ENCODE measurements around the gene ATP1A3. TPM values are rescaled to one million over a fixed set of nuclear protein-coding genes. Genes with fewer than 3 reads are reported as not detected.

ATP1A3 gene
- total RNA-seq, 8 experiments from 2014 or later, result 2.4 to 243 (median 117) TPM

GRCh38 chr19:41967054-41967783 is 26.8 kb downstream of the ATP1A3 start:
- Histone ChIP-seq H3K4me1 (replicated peaks in 1 of 2) (no peaks in the 10 kb centered on the region), H3K4me3 (no peak overlapping the region), H3K27ac (no peak overlapping the region)
- in situ Hi-C loops (cut with MboI; ENCODE audit: low pct_unique_long_range_greater_than_20kb in 2 of 9, low sequenced_read_pairs in 9 of 9, unreplicated experiment in 9 of 9), result no loop called here
- 85 to 100% (median 90%) methylated on average over 1 to 8 of the region's 26 CpGs; no CpG with 5 or more reads in 7 of the 10 experiments for WGBS, 10 experiments
- peak in 3 of 8 experiments; percentile 6 to 21 (median 12) for ATAC-seq (replicated peaks in 6 of 8)

- WGBS, 10 experiments, result 47 to 100% (median 75%) methylated on average over 1 to 3 of the region's 5 CpGs; no CpG with 5 or more reads in 6 of the 10 experiments
- H3K4me1 ChIP-seq (replicated peaks in 1 of 2), result no peaks in the 10 kb centered on the region
- H3K27ac ChIP-seq, result no peak overlapping the region
- no peak overlapping the region for H3K4me3 ChIP-seq
- in situ Hi-C loops (cut with MboI; ENCODE audit: low pct_unique_long_range_greater_than_20kb in 2 of 9, low sequenced_read_pairs in 9 of 9, unreplicated experiment in 9 of 9), result no loop called here
- ATAC-seq (replicated peaks in 6 of 8), result no peak
Measured at GRCh38 chr19:41965106-41965505, 28.9 kb downstream of the ATP1A3 start.

GRCh38 chr19:41960973-41961372 is 33.1 kb downstream of the ATP1A3 start:
- no peak for ATAC-seq (replicated peaks in 6 of 8)
- no peak overlapping the region for H3K4me3 ChIP-seq
- H3K27ac ChIP-seq, result no peak overlapping the region
- in situ Hi-C loops (cut with MboI; ENCODE audit: low pct_unique_long_range_greater_than_20kb in 2 of 9, low sequenced_read_pairs in 9 of 9, unreplicated experiment in 9 of 9), result no loop called here
- 60 to 100% (median 100%) methylated on average over 1 to 4 of the region's 5 CpGs; no CpG with 5 or more reads in 2 of the 10 experiments for WGBS, 10 experiments
- peaks cover 5 to 10% of the 10 kb centered on the region in 2 donors for H3K4me1 ChIP-seq (replicated peaks in 1 of 2)

- Histone ChIP-seq H3K4me1 (replicated peaks in 1 of 2) (peaks cover 5 to 10% of the 10 kb centered on the region in 2 donors), H3K27ac (peak within 1 kb of the TSS; percentile 92 to 96), H3K4me3 (peak within 1 kb of the TSS; percentile 71 to 98 (median 92))
- peak; percentile 72 to 87 (median 84) for ATAC-seq (replicated peaks in 6 of 8)
- 0 to 4% (median 1%) methylated on average over 1 to 12 of the region's 46 CpGs; no CpG with 5 or more reads in 7 of the 10 experiments for WGBS, 10 experiments
- in situ Hi-C loops (cut with MboI; ENCODE audit: low pct_unique_long_range_greater_than_20kb in 2 of 9, low sequenced_read_pairs in 9 of 9, unreplicated experiment in 9 of 9), result loop anchor here in 2 of 9 experiments (10.0 kb wide), 2 partner anchors 75 to 85 kb away; partner anchors contain the start of genes ARHGEF1 (in 1 of the 2) and CD79A (in 1 of the 2)
Measured at GRCh38 chr19:41959056-41960053, 34.7 kb downstream of the ATP1A3 start, which contains the start of gene RABAC1. Gene RABAC1 (minus strand): TSS chr19:41959321. CDS start chr19:41959292, 29 bp downstream.

- H3K27ac ChIP-seq, result peak overlapping the region; percentile 92 to 96
- peak; percentile 58 to 77 (median 72) for ATAC-seq (replicated peaks in 6 of 8)
- in situ Hi-C loops (cut with MboI; ENCODE audit: low pct_unique_long_range_greater_than_20kb in 2 of 9, low sequenced_read_pairs in 9 of 9, unreplicated experiment in 9 of 9), result loop anchor here in 2 of 9 experiments (10.0 kb wide), 2 partner anchors 74 to 84 kb away; partner anchors contain the start of genes ARHGEF1 (in 1 of the 2) and CD79A (in 1 of the 2)
- H3K4me1 ChIP-seq (replicated peaks in 1 of 2), result peaks cover 5 to 10% of the 10 kb centered on the region in 2 donors
- peak overlapping the region; percentile 71 to 98 (median 92) for H3K4me3 ChIP-seq
- WGBS, 10 experiments, result 0 to 10% (median 4%) methylated on average over 1 to 19 of the region's 43 CpGs; no CpG with 5 or more reads in 7 of the 10 experiments
Measured at GRCh38 chr19:41958367-41959055, 35.5 kb downstream of the ATP1A3 start.

- Histone ChIP-seq H3K4me1 (replicated peaks in 1 of 2) (peaks cover 5 to 10% of the 10 kb centered on the region in 2 donors), H3K4me3 (peak overlapping the region; percentile 71 to 98 (median 92)), H3K27ac (peak overlapping the region; percentile 92 to 96)
- ATAC-seq (replicated peaks in 6 of 8), result peak; percentile 26 to 63 (median 45)
- in situ Hi-C loops (cut with MboI; ENCODE audit: low pct_unique_long_range_greater_than_20kb in 2 of 9, low sequenced_read_pairs in 9 of 9, unreplicated experiment in 9 of 9), result loop anchor here in 2 of 9 experiments (10.0 kb wide), 2 partner anchors 73 to 83 kb away; partner anchors contain the start of genes ARHGEF1 (in 1 of the 2) and CD79A (in 1 of the 2)
- 0 to 30% (median 14%) methylated on average over 1 to 4 of the region's 10 CpGs; no CpG with 5 or more reads in 2 of the 10 experiments for WGBS, 10 experiments
Measured at GRCh38 chr19:41957838-41958366, 36.1 kb downstream of the ATP1A3 start.

- in situ Hi-C loops (cut with MboI; ENCODE audit: low pct_unique_long_range_greater_than_20kb in 2 of 9, low sequenced_read_pairs in 9 of 9, unreplicated experiment in 9 of 9), result loop anchor here in 2 of 9 experiments (10.0 kb wide), 2 partner anchors 72 to 82 kb away; partner anchors contain the start of genes ARHGEF1 (in 1 of the 2) and CD79A (in 1 of the 2)
Measured at GRCh38 chr19:41957161-41957837, 36.7 kb downstream of the ATP1A3 start.

GRCh38 chr19:41956621-41957020 is 37.4 kb downstream of the ATP1A3 start:
- WGBS, 10 experiments, result 93 to 100% (median 96%) methylated on average over 1 to 5 of the region's 13 CpGs; no CpG with 5 or more reads in 7 of the 10 experiments
- ATAC-seq (replicated peaks in 6 of 8), result no peak
- H3K27ac ChIP-seq, result no peak overlapping the region
- H3K4me3 ChIP-seq, result no peak overlapping the region
- in situ Hi-C loops (cut with MboI; ENCODE audit: low pct_unique_long_range_greater_than_20kb in 2 of 9, low sequenced_read_pairs in 9 of 9, unreplicated experiment in 9 of 9), result loop anchor here in 2 of 9 experiments (10.0 kb wide), 2 partner anchors 72 to 82 kb away; partner anchors contain the start of genes ARHGEF1 (in 1 of the 2) and CD79A (in 1 of the 2)
- H3K4me1 ChIP-seq (replicated peaks in 1 of 2), result peaks cover 5 to 12% of the 10 kb centered on the region in 2 donors

More at GRCh38 chr19:41957161-41957837, 36.7 kb downstream of the ATP1A3 start:
- H3K4me1 ChIP-seq (replicated peaks in 1 of 2), result peaks cover 5 to 10% of the 10 kb centered on the region in 2 donors
- H3K4me3 ChIP-seq, result peak overlapping the region in 2 of 5 donors; percentile 94 to 98
- H3K27ac ChIP-seq, result no peak overlapping the region
- ATAC-seq (replicated peaks in 6 of 8), result no peak
- 61 to 100% (median 88%) methylated on average over 1 to 5 of the region's 11 CpGs; no CpG with 5 or more reads in 4 of the 10 experiments for WGBS, 10 experiments

- Histone ChIP-seq H3K27ac (no peak overlapping the region), H3K4me1 (replicated peaks in 1 of 2) (peaks cover 5 to 15% of the 10 kb centered on the region in 2 donors), H3K4me3 (no peak overlapping the region)
- no peak for ATAC-seq (replicated peaks in 6 of 8)
- WGBS, 10 experiments, result 60 to 100% (median 80%) methylated on average over 1 to 4 of the region's 7 CpGs; no CpG with 5 or more reads in 6 of the 10 experiments
- in situ Hi-C loops (cut with MboI; ENCODE audit: low pct_unique_long_range_greater_than_20kb in 2 of 9, low sequenced_read_pairs in 9 of 9, unreplicated experiment in 9 of 9), result loop anchor here in 2 of 9 experiments (10.0 kb wide), 2 partner anchors 71 to 81 kb away; partner anchors contain the start of genes ARHGEF1 (in 1 of the 2) and CD79A (in 1 of the 2)
Measured at GRCh38 chr19:41955521-41955920, 38.5 kb downstream of the ATP1A3 start.

- in situ Hi-C loops (cut with MboI; ENCODE audit: low pct_unique_long_range_greater_than_20kb in 2 of 9, low sequenced_read_pairs in 9 of 9, unreplicated experiment in 9 of 9), result loop anchor here in 2 of 9 experiments (10.0 kb wide), 2 partner anchors 67 to 77 kb away; partner anchors contain the start of genes ARHGEF1 (in 1 of the 2) and CD79A (in 1 of the 2)
- 0% methylated on average over 2 to 4 of the region's 12 CpGs; no CpG with 5 or more reads in 8 of the 10 experiments for WGBS, 10 experiments
- Histone ChIP-seq H3K4me3 (no peak overlapping the region), H3K4me1 (replicated peaks in 1 of 2) (peaks cover 0 to 5% of the 10 kb centered on the region in 2 donors), H3K27ac (no peak overlapping the region)
- ATAC-seq (replicated peaks in 6 of 8), result peak; percentile 78 to 97 (median 82)
Measured at GRCh38 chr19:41951686-41952172, 42.3 kb downstream of the ATP1A3 start.
